ENCODE results near the gene KIF3A. TPM values are rescaled to one million over a fixed set of nuclear protein-coding genes. Genes with fewer than 3 reads are reported as not detected.

KIF3A gene
- total RNA-seq, 1 donor from 2014 or later = 27.6 TPM

DNA sequence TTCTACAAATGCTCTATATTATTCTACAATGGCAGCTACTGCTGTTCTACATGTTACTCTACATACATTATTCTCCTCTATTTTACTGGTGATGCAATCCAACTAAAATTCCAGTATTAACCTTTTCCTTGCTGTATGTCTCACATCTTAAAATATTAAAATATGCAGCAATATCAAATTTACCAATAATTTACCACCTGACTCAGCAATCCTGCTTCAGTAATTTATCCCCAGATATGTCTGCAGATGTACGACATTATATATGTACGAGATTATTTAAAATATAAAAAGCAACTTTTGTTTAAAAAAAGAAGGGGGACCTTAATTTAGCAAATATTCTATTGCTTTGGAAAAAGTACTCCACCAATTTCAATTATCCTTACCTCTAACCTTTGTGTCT is 11.6 kb downstream of the KIF3A start:
- Mint-ChIP-seq H3K36me3 (peaks cover 12% of the 10 kb centered on the region), H3K9me3 (no peaks in the 10 kb centered on the region), H3K27ac (no peak overlapping the region), H3K4me3 (no peak overlapping the region), H3K27me3 (ENCODE audit: insufficient read depth, low read depth) (no peaks in the 10 kb centered on the region), H3K4me1 (no peaks in the 10 kb centered on the region)
- H3K27me3 ChIP-seq = no peaks in the 10 kb centered on the region
- H3K79me2 ChIP-seq (ENCODE audit: low read depth) = no peaks in the 10 kb centered on the region
- no peaks in the 10 kb centered on the region for H3F3A ChIP-seq (ENCODE audit: low read depth)
- no peak overlapping the region for H3K4me3 ChIP-seq
- no peaks in the 10 kb centered on the region for H3K9me3 ChIP-seq (ENCODE audit: low read depth)
- no peak overlapping the region for H3K9ac ChIP-seq
- H3K27ac ChIP-seq = no peak overlapping the region
- H4K20me1 ChIP-seq (ENCODE audit: low read depth) = no peaks in the 10 kb centered on the region
- H3K4me2 ChIP-seq = no peak overlapping the region
- no peaks in the 10 kb centered on the region for H3K4me1 ChIP-seq
- TF ChIP-seq EZH2 (IDR thresholded peaks at IDR 0.05) = no peak
- no peak for TF ChIP-seq EZH2phosphoT487 (IDR thresholded peaks at IDR 0.05)
- TF ChIP-seq, protein P1, sequence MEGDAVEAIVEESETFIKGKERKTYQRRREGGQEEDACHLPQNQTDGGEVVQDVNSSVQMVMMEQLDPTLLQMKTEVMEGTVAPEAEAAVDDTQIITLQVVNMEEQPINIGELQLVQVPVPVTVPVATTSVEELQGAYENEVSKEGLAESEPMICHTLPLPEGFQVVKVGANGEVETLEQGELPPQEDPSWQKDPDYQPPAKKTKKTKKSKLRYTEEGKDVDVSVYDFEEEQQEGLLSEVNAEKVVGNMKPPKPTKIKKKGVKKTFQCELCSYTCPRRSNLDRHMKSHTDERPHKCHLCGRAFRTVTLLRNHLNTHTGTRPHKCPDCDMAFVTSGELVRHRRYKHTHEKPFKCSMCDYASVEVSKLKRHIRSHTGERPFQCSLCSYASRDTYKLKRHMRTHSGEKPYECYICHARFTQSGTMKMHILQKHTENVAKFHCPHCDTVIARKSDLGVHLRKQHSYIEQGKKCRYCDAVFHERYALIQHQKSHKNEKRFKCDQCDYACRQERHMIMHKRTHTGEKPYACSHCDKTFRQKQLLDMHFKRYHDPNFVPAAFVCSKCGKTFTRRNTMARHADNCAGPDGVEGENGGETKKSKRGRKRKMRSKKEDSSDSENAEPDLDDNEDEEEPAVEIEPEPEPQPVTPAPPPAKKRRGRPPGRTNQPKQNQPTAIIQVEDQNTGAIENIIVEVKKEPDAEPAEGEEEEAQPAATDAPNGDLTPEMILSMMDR (IDR thresholded peaks at IDR 0.05) = no peak
- H2AFZ ChIP-seq (replicated peaks) = no peak overlapping the region
- DNase-seq (ENCODE audit: low spot score) = no peak
- peaks cover 14% of the 10 kb centered on the region for H3K36me3 ChIP-seq

DNA sequence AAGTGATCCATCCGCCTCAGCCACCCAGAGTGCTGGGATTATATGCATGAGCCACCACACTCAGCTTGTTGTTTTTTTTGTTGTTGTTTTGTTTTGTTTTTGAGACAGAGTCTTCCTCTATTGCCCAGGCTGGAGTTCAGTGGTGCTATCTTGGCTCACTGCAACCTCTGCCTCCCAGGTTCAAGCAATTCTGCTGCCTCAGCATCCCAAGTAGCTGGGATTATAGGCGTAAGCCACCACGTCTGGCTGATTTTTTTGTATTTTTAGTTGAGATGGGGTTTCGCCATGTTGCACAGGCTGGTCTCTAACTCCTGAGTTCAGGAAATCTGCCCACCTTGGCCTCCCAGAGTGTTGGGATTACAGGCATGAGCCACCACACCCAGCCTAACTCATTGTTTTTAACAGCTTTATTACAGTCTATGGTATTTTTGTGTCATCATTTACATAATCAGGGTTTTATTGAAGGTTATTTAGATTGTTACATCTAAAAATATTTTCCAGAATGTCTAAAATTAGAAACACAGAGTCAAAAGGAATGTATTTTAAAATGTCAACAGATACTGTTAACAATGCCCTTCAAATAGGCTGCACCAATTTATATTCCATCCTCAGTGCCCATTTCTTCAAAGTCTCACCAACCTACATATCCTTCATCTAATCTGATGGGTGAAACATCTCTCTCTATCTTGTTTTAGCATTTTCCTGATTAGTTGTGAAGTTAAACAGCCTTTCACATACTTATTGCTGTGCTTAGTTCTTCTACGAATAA is 18.6 kb downstream of the KIF3A start:
- Histone ChIP-seq H3K9me3 (ENCODE audit: low read depth) (no peaks in the 10 kb centered on the region), H3F3A (ENCODE audit: low read depth) (peaks cover 3% of the 10 kb centered on the region), H3K79me2 (ENCODE audit: low read depth) (no peaks in the 10 kb centered on the region), H3K9ac (no peak overlapping the region), H2AFZ (replicated peaks) (no peak overlapping the region), H3K36me3 (peaks cover 4% of the 10 kb centered on the region), H3K4me2 (no peak overlapping the region), H3K4me3 (no peak overlapping the region), H3K4me1 (no peaks in the 10 kb centered on the region), H3K27ac (no peak overlapping the region), H3K27me3 (no peaks in the 10 kb centered on the region), H4K20me1 (ENCODE audit: low read depth) (no peaks in the 10 kb centered on the region)
- DNase-seq (ENCODE audit: low spot score) = no peak
- Mint-ChIP-seq H3K27me3 (ENCODE audit: insufficient read depth, low read depth) (no peaks in the 10 kb centered on the region), H3K36me3 (peaks cover 14% of the 10 kb centered on the region), H3K9me3 (no peaks in the 10 kb centered on the region), H3K27ac (no peak overlapping the region), H3K4me1 (no peaks in the 10 kb centered on the region), H3K4me3 (no peak overlapping the region)
- TF ChIP-seq EZH2phosphoT487 (IDR thresholded peaks at IDR 0.05) (no peak), EZH2 (IDR thresholded peaks at IDR 0.05) (no peak)
- TF ChIP-seq, protein P1 (IDR thresholded peaks at IDR 0.05) = no peak

DNA sequence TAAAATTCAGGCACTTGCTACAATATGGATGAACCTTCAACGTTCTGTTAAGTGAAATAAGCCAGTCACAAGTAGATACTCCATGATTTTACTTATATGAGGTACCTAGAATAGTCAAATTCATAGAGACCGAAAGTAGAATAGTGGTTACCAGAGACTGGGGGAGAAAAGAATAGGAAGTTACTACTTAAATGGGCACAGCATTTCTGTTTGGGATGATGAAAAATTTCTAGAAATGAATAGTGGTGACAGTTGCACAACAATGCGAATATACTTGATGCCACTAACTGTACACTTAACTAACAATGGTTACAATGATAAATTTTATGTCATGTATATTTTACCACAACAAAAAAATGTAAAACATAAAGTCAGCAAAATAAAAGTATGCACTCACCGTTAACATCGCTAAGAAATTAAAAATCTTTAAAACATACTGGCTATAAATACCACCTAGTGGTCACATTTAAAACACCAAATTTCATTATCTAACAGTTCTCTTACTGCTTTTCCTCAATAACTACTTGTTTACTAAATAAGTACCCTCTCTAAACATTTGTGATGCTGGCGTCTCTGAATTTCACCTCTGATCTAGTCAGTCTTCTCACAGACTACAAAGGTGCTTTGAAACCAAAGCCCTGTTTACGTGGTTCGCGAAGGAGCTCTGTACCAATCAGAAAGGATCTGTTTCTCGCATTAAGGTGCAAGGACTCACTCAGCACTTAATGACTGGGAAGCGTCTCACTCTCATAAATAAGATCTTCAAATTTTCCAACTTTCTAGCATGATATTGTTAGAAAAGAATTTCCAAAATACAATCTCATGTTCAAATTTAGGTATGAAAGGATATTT is 22.7 kb downstream of the KIF3A start:
- H3K4me2 ChIP-seq = no peak overlapping the region
- H3F3A ChIP-seq (ENCODE audit: low read depth) = peaks cover 3% of the 10 kb centered on the region
- H3K27ac ChIP-seq = no peak overlapping the region
- Mint-ChIP-seq H3K27me3 (ENCODE audit: insufficient read depth, low read depth) (no peaks in the 10 kb centered on the region), H3K4me1 (no peaks in the 10 kb centered on the region), H3K27ac (no peak overlapping the region), H3K36me3 (peaks cover 10% of the 10 kb centered on the region), H3K4me3 (no peak overlapping the region), H3K9me3 (no peaks in the 10 kb centered on the region)
- no peaks in the 10 kb centered on the region for H3K4me1 ChIP-seq
- TF ChIP-seq, protein P1 (IDR thresholded peaks at IDR 0.05) = peak; percentile 53
- TF ChIP-seq EZH2 (IDR thresholded peaks at IDR 0.05) = no peak
- H3K9ac ChIP-seq = no peak overlapping the region
- no peaks in the 10 kb centered on the region for H3K27me3 ChIP-seq
- H3K36me3 ChIP-seq = peaks cover 4% of the 10 kb centered on the region
- no peak for DNase-seq (ENCODE audit: low spot score)
- no peaks in the 10 kb centered on the region for H4K20me1 ChIP-seq (ENCODE audit: low read depth)
- no peak overlapping the region for H2AFZ ChIP-seq (replicated peaks)
- no peaks in the 10 kb centered on the region for H3K79me2 ChIP-seq (ENCODE audit: low read depth)
- H3K9me3 ChIP-seq (ENCODE audit: low read depth) = no peaks in the 10 kb centered on the region
- no peak overlapping the region for H3K4me3 ChIP-seq
